NT2/D1 (cell line): ENCODE data around the gene HOXB5.

Experiments used
- DNase-seq: peaks from one replicate; pipeline ENCODE4 v3.0.0-alpha.2; 2011; ENCODE audit warnings: low read depth, low spot score
- H3K27me3 ChIP-seq: 2 replicates; pipeline ENCODE4 v1.6.0; 2011; ENCODE audit warnings: mild to moderate bottlenecking; ENCODE audit not compliant: insufficient read length, insufficient read depth
- H3K36me3 ChIP-seq: 2 replicates; pipeline ENCODE4 v1.6.1; 2011; ENCODE audit warnings: mild to moderate bottlenecking, low read length, mixed read lengths; ENCODE audit not compliant: insufficient read depth, insufficient read length
- H3K4me1 ChIP-seq: 2 replicates; pipeline ENCODE4 v1.5.1; 2011; ENCODE audit not compliant: insufficient read depth, insufficient read length
- H3K4me3 ChIP-seq: 2 replicates; pipeline ENCODE4 v1.5.1; 2011; ENCODE audit warnings: low read depth; ENCODE audit not compliant: insufficient read length
- H3K9ac ChIP-seq: 2 replicates; pipeline ENCODE4 v1.6.0; 2011; ENCODE audit warnings: low read depth; ENCODE audit not compliant: insufficient read length
- H3K9me3 ChIP-seq: 2 replicates; pipeline ENCODE4 v1.5.1; 2011; ENCODE audit warnings: mild to moderate bottlenecking, low read length; ENCODE audit not compliant: insufficient read depth
- SUZ12 ChIP-seq: IDR thresholded peaks from 2 replicates; pipeline ENCODE4 v1.6.1; 2011; ENCODE audit not compliant: insufficient read length, insufficient read depth; ENCODE audit errors: extremely low read depth
- YY1 ChIP-seq: IDR thresholded peaks from 2 replicates; pipeline ENCODE4 v1.6.1; 2011; ENCODE audit not compliant: insufficient read length, insufficient read depth
- ZNF274 ChIP-seq: IDR thresholded peaks from 2 replicates; pipeline ENCODE4 v1.6.1; 2011; ENCODE audit warnings: mild to moderate bottlenecking, low read depth, low read length

Gene HOXB5

GRCh38 chr17:48627623-48628521 is 34.3 kb upstream of the HOXB5 start:
- no peak for DNase-seq
- no peaks in the 10 kb centered on the region for H3K9me3 ChIP-seq
- H3K27me3 ChIP-seq, result peaks cover 77% of the 10 kb centered on the region
- H3K9ac ChIP-seq, result no peak overlapping the region
- H3K4me1 ChIP-seq, result no peaks in the 10 kb centered on the region
- H3K36me3 ChIP-seq, result peaks cover 18% of the 10 kb centered on the region
- TF ChIP-seq SUZ12, result no peak
- TF ChIP-seq ZNF274, result no peak
- TF ChIP-seq YY1, result no peak
- H3K4me3 ChIP-seq, result no peak overlapping the region

GRCh38 chr17:48627118-48627597 is 33.6 kb upstream of the HOXB5 start:
- Histone ChIP-seq H3K9ac (no peak overlapping the region), H3K27me3 (peaks cover 84% of the 10 kb centered on the region)

GRCh38 chr17:48626245-48627117 is 32.9 kb upstream of the HOXB5 start, which contains the start of gene HOXB9:
TSS of gene HOXB9 (minus strand) at chr17:48626358. CDS start at chr17:48626269, 89 bp downstream.
- peaks cover 4% of the 10 kb centered on the region for H3K4me1 ChIP-seq
- peak within 1 kb of the TSS; percentile 49 for H3K4me3 ChIP-seq
- H3K36me3 ChIP-seq, result peaks cover 11% of the 10 kb centered on the region
- DNase-seq, result no peak
- peaks cover 7% of the 10 kb centered on the region; the same call in 1 of the 2 replicates for H3K9me3 ChIP-seq
- TF ChIP-seq SUZ12, result no peak
- no peak for TF ChIP-seq YY1
- TF ChIP-seq ZNF274, result no peak
- H3K9ac ChIP-seq, result peak within 1 kb of the TSS; percentile 69
- H3K27me3 ChIP-seq, result peaks cover 91% of the 10 kb centered on the region

More at GRCh38 chr17:48627118-48627597, 33.6 kb upstream of the HOXB5 start:
- H3K9me3 ChIP-seq, result peaks cover 4% of the 10 kb centered on the region; the same call in 1 of the 2 replicates
- peaks cover 11% of the 10 kb centered on the region for H3K36me3 ChIP-seq
- no peak overlapping the region for H3K4me3 ChIP-seq
- no peaks in the 10 kb centered on the region for H3K4me1 ChIP-seq
- no peak for TF ChIP-seq YY1
- TF ChIP-seq SUZ12, result peak; percentile 26
- no peak for TF ChIP-seq ZNF274
- no peak for DNase-seq

DNA sequence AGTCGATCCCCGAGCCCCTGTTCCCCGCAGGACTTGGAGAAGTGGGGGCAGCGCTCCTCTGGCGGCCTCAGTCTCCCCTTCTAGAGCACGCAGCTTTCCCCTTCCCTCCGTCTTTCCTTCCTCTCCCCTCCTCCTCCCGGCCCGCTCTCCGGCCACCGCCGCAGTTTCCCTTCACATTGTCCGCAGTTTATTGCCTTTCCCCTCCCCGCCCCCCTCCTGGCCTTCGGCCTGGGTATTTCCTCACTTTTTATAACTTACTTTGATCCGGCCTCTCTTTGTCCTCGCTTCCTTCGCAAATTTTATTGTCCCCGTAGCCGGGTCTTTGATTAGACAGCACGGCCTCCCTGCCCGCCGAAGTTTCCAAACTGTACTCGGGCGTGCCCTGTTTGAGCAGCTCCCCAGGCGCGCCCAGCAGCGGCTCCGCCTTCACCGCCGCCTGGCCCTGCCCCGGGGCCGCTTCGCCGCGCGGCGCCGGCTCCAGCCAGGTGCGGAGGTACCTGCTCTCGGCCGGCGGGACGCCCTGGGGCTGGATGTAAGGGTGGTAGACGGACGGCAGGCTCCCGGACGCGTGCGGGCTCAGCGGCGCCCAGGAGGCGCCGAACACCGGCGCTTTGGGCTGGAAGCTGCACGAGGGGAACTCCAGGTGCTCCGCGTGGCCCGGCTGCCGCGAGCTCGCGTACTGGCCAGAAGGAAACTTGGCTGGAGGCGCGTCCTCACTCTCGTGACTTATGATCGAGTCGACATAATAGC is 32.1 kb upstream of the HOXB5 start:
- Histone ChIP-seq H3K27me3 (peaks cover 97% of the 10 kb centered on the region), H3K9me3 (peaks cover 7% of the 10 kb centered on the region; the same call in 1 of the 2 replicates), H3K9ac (peak overlapping the region; percentile 69), H3K36me3 (peaks cover 6% of the 10 kb centered on the region), H3K4me3 (peak overlapping the region; percentile 49), H3K4me1 (peaks cover 4% of the 10 kb centered on the region)
- no peak for DNase-seq
- TF ChIP-seq ZNF274, result no peak
- TF ChIP-seq SUZ12, result no peak
- no peak for TF ChIP-seq YY1

GRCh38 chr17:48624544-48625494 is 31.2 kb upstream of the HOXB5 start:
- peaks cover 7% of the 10 kb centered on the region; the same call in 1 of the 2 replicates for H3K9me3 ChIP-seq
- peak overlapping the region; percentile 49 for H3K4me3 ChIP-seq
- peaks cover 100% of the 10 kb centered on the region for H3K27me3 ChIP-seq
- TF ChIP-seq ZNF274, result no peak
- peak; percentile 79 for TF ChIP-seq SUZ12
- TF ChIP-seq YY1, result no peak
- H3K36me3 ChIP-seq, result no peaks in the 10 kb centered on the region
- peak overlapping the region; percentile 69 for H3K9ac ChIP-seq
- peaks cover 6% of the 10 kb centered on the region for H3K4me1 ChIP-seq
- no peak for DNase-seq

- Histone ChIP-seq H3K9me3 (peaks cover 7% of the 10 kb centered on the region; the same call in 1 of the 2 replicates), H3K9ac (no peak overlapping the region), H3K4me1 (peaks cover 7% of the 10 kb centered on the region), H3K27me3 (peaks cover 100% of the 10 kb centered on the region), H3K4me3 (no peak overlapping the region), H3K36me3 (no peaks in the 10 kb centered on the region)
- DNase-seq, result no peak
- TF ChIP-seq ZNF274, result no peak
- no peak for TF ChIP-seq YY1
- TF ChIP-seq SUZ12, result no peak
These were observed 30.5 kb upstream of the HOXB5 start for GRCh38 chr17:48624118-48624517.
